ENCODE results near the gene ARVCF.

ARVCF gene

GRCh38 chr22:19966908-19967750, 49.5 kb downstream of the ARVCF start:
- no peak overlapping the region for H4K91ac ChIP-seq (ENCODE audit: low read depth, low read length, poor library complexity)
- peak overlapping the region; percentile 66 for H2BK5ac ChIP-seq (ENCODE audit: low read length)
- no peak overlapping the region for H3K9ac ChIP-seq (ENCODE audit: low read depth, low read length, poor library complexity)
- DNase-seq (ENCODE audit: low spot score): no peak
- no peaks in the 10 kb centered on the region for H3K27me3 ChIP-seq (ENCODE audit: control insufficient read depth in 3 of 3, insufficient read depth in 3 of 3, low read depth in 1 of 3, low read length in 3 of 3)
- H2AK5ac ChIP-seq (ENCODE audit: low read depth, low read length): peak overlapping the region; percentile 28
- H3K23ac ChIP-seq (ENCODE audit: low read depth, low read length, poor library complexity): peak overlapping the region; percentile 55
- no peak overlapping the region for H2BK12ac ChIP-seq (ENCODE audit: low read length)
- no peak overlapping the region for H3K4me3 ChIP-seq (ENCODE audit: low read length in 2 of 2)
- H3K36me3 ChIP-seq (replicated peaks in 1 of 2; ENCODE audit: control insufficient read depth in 2 of 2, insufficient read depth in 2 of 2, low read length in 2 of 2): peaks cover 25 to 31% of the 10 kb centered on the region in 2 donors
- H3K18ac ChIP-seq (ENCODE audit: low read length): peak overlapping the region; percentile 71
- H2BK120ac ChIP-seq (ENCODE audit: low read depth, low read length): no peak overlapping the region
- whole genome bisulfite sequencing, 2 donors (ENCODE audit: extremely low coverage in 2 of 2, insufficient read length in 2 of 2, insufficient replicate concordance in 1 of 2): no CpG with 5 or more reads among the region's 20 CpGs
- H3K79me1 ChIP-seq (ENCODE audit: low read depth, low read length): peaks cover 3% of the 10 kb centered on the region
- H3K4me1 ChIP-seq (ENCODE audit: control insufficient read depth in 2 of 2, insufficient read depth in 1 of 2, low read depth in 1 of 2, low read length in 2 of 2): peaks cover 12 to 36% of the 10 kb centered on the region in 2 donors
- H3K14ac ChIP-seq (ENCODE audit: low read length): no peak overlapping the region
- H3K9me3 ChIP-seq (replicated peaks in 1 of 2; ENCODE audit: control insufficient read depth in 2 of 2, insufficient read depth in 1 of 2, low read depth in 1 of 2, low read length in 2 of 2): no peaks in the 10 kb centered on the region
- H3K4ac ChIP-seq (ENCODE audit: low read length): no peak overlapping the region
- H3K4me2 ChIP-seq (ENCODE audit: insufficient read depth, low read length, poor library complexity, severe bottlenecking): no peak overlapping the region
- no peak overlapping the region for H2BK15ac ChIP-seq (ENCODE audit: low read length)
- H4K8ac ChIP-seq (ENCODE audit: low read depth, low read length): no peak overlapping the region
- H3K27ac ChIP-seq (replicated peaks; ENCODE audit: low read length): no peak overlapping the region
- no peak overlapping the region for H2AFZ ChIP-seq (ENCODE audit: low read length)

- no peak overlapping the region for H3K14ac ChIP-seq (ENCODE audit: low read length)
- no peak overlapping the region for H2AK5ac ChIP-seq (ENCODE audit: low read depth, low read length)
- peaks cover 0 to 2% of the 10 kb centered on the region in 2 donors for H3K9me3 ChIP-seq (replicated peaks in 1 of 2; ENCODE audit: control insufficient read depth in 2 of 2, insufficient read depth in 1 of 2, low read depth in 1 of 2, low read length in 2 of 2)
- no peak overlapping the region for H4K91ac ChIP-seq (ENCODE audit: low read depth, low read length, poor library complexity)
- H3K27me3 ChIP-seq (ENCODE audit: control insufficient read depth in 3 of 3, insufficient read depth in 3 of 3, low read depth in 1 of 3, low read length in 3 of 3): no peaks in the 10 kb centered on the region
- H3K79me1 ChIP-seq (ENCODE audit: low read depth, low read length): peaks cover 3% of the 10 kb centered on the region
- no peak overlapping the region for H2BK120ac ChIP-seq (ENCODE audit: low read depth, low read length)
- WGBS, 2 donors (ENCODE audit: extremely low coverage in 2 of 2, insufficient read length in 2 of 2, insufficient replicate concordance in 1 of 2): no CpG with 5 or more reads among the region's 10 CpGs
- no peak overlapping the region for H3K4ac ChIP-seq (ENCODE audit: low read length)
- H3K27ac ChIP-seq (replicated peaks; ENCODE audit: low read length): no peak overlapping the region
- no peak overlapping the region for H3K23ac ChIP-seq (ENCODE audit: low read depth, low read length, poor library complexity)
- H2BK15ac ChIP-seq (ENCODE audit: low read length): no peak overlapping the region
- no peak overlapping the region for H3K4me3 ChIP-seq (ENCODE audit: low read length in 2 of 2)
- peaks cover 17 to 20% of the 10 kb centered on the region in 2 donors for H3K36me3 ChIP-seq (replicated peaks in 1 of 2; ENCODE audit: control insufficient read depth in 2 of 2, insufficient read depth in 2 of 2, low read length in 2 of 2)
- H3K18ac ChIP-seq (ENCODE audit: low read length): no peak overlapping the region
- no peak overlapping the region for H2AFZ ChIP-seq (ENCODE audit: low read length)
- DNase-seq (ENCODE audit: low spot score): no peak
- no peak overlapping the region for H3K4me2 ChIP-seq (ENCODE audit: insufficient read depth, low read length, poor library complexity, severe bottlenecking)
- H2BK5ac ChIP-seq (ENCODE audit: low read length): no peak overlapping the region
- no peak overlapping the region for H2BK12ac ChIP-seq (ENCODE audit: low read length)
- H3K9ac ChIP-seq (ENCODE audit: low read depth, low read length, poor library complexity): no peak overlapping the region
- no peak overlapping the region for H4K8ac ChIP-seq (ENCODE audit: low read depth, low read length)
- H3K4me1 ChIP-seq (ENCODE audit: control insufficient read depth in 2 of 2, insufficient read depth in 1 of 2, low read depth in 1 of 2, low read length in 2 of 2): peaks cover 13 to 37% of the 10 kb centered on the region in 2 donors
Observed at GRCh38 chr22:19965771-19966709, 50.6 kb downstream of the ARVCF start.

- Histone ChIP-seq H3K18ac (ENCODE audit: low read length) (peak overlapping the region; percentile 63), H3K4me2 (ENCODE audit: insufficient read depth, low read length, poor library complexity, severe bottlenecking) (no peak overlapping the region), H2BK12ac (ENCODE audit: low read length) (peak overlapping the region; percentile 41), H2BK15ac (ENCODE audit: low read length) (no peak overlapping the region), H3K14ac (ENCODE audit: low read length) (peak overlapping the region; percentile 66), H3K23ac (ENCODE audit: low read depth, low read length, poor library complexity) (peak overlapping the region; percentile 70), H3K79me1 (ENCODE audit: low read depth, low read length) (peaks cover 3% of the 10 kb centered on the region), H3K4ac (ENCODE audit: low read length) (no peak overlapping the region), H3K27me3 (ENCODE audit: control insufficient read depth in 3 of 3, insufficient read depth in 3 of 3, low read depth in 1 of 3, low read length in 3 of 3) (no peaks in the 10 kb centered on the region), H3K9me3 (replicated peaks in 1 of 2; ENCODE audit: control insufficient read depth in 2 of 2, insufficient read depth in 1 of 2, low read depth in 1 of 2, low read length in 2 of 2) (peaks cover 0 to 2% of the 10 kb centered on the region in 2 donors), H3K4me3 (ENCODE audit: low read length in 2 of 2) (no peak overlapping the region), H4K91ac (ENCODE audit: low read depth, low read length, poor library complexity) (no peak overlapping the region), H4K8ac (ENCODE audit: low read depth, low read length) (peak overlapping the region; percentile 92), H3K36me3 (replicated peaks in 1 of 2; ENCODE audit: control insufficient read depth in 2 of 2, insufficient read depth in 2 of 2, low read length in 2 of 2) (peaks cover 9 to 10% of the 10 kb centered on the region in 2 donors), H3K27ac (replicated peaks; ENCODE audit: low read length) (no peak overlapping the region), H2BK120ac (ENCODE audit: low read depth, low read length) (no peak overlapping the region), H2AK5ac (ENCODE audit: low read depth, low read length) (peak overlapping the region; percentile 92), H3K4me1 (ENCODE audit: control insufficient read depth in 2 of 2, insufficient read depth in 1 of 2, low read depth in 1 of 2, low read length in 2 of 2) (peaks cover 13 to 42% of the 10 kb centered on the region in 2 donors), H2AFZ (ENCODE audit: low read length) (no peak overlapping the region), H2BK5ac (ENCODE audit: low read length) (peak overlapping the region; percentile 24), H3K9ac (ENCODE audit: low read depth, low read length, poor library complexity) (peak overlapping the region; percentile 60)
- no CpG with 5 or more reads among the region's 15 CpGs for WGBS, 2 donors (ENCODE audit: extremely low coverage in 2 of 2, insufficient read length in 2 of 2, insufficient replicate concordance in 1 of 2)
- DNase-seq (ENCODE audit: low spot score): no peak
Observed at GRCh38 chr22:19964701-19965386, 51.8 kb downstream of the ARVCF start.

Measured in neuronal stem cell (in vitro differentiated cells).